A549 (cell line): ENCODE results near the gene CAB39. TPM values are rescaled to one million over a fixed set of nuclear protein-coding genes. Genes with fewer than 3 reads are reported as not detected.

Source experiments
- ATAC-seq, 2 experiments: fragments of 200-7000 bp in 1 of 2; fragments of >200 bp in 1 of 2; cut with Nextera tagmentation in 1 of 2; cut with Tn5 transposase in 1 of 2; 3 replicates each; pipeline versions ENCODE4 v1.8.0 to v1.9.1; 2018 to 2020; ENCODE audit warnings: mild to moderate bottlenecking in 1 of 2, moderate library complexity in 1 of 2
- CTCF ChIA-PET: fragments of 300-600 bp; sonication (Branson Sonifier 250); formaldehyde crosslinking; extraction: SDS; loops from one replicate; lab custom pipeline; 2021; ENCODE audit warnings: antibody characterized with exemption, inconsistent platforms; lab: Yijun Ruan, JAX
- POLR2A ChIA-PET: fragments of 350-600 bp; formaldehyde crosslinking; extraction: SDS; loops from one replicate; lab custom pipeline; 2021; ENCODE audit warnings: antibody characterized with exemption, inconsistent platforms; lab: Yijun Ruan, JAX
- DNase-seq, 2 experiments: peaks; one replicate each; pipeline versions ENCODE4 v3.0.0 to v3.0.0-alpha.2; 2011 to 2016; ENCODE audit warnings: low read depth in 1 of 2, low spot score in 1 of 2
- FAIRE-seq: peaks from 2 replicates; lab custom pipeline; 2011; peaks lifted over from hg19 to GRCh38; lab: Jason Lieb, UNC
- H3K27ac ChIP-seq, 2 experiments: fragments of >200 bp; sonication (Bioruptor Twin); formaldehyde crosslinking; 3 replicates each; pipeline ENCODE4 v1.5.1; 2016 to 2017
- H3K4me1 ChIP-seq: fragments of >200 bp; sonication (Bioruptor Twin); formaldehyde crosslinking; 3 replicates; pipeline ENCODE4 v1.6.1; 2016
- H3K4me2 ChIP-seq: fragments of >200 bp; sonication (Bioruptor Twin); formaldehyde crosslinking; 3 replicates; pipeline ENCODE4 v1.6.1; 2016
- H3K4me3 ChIP-seq: fragments of >200 bp; sonication (Bioruptor Twin); formaldehyde crosslinking; 3 replicates; pipeline ENCODE4 v1.5.1; 2016
- H3K9me3 ChIP-seq: fragments of >200 bp; sonication (Bioruptor Twin); formaldehyde crosslinking; 3 replicates; pipeline ENCODE4 v1.6.1; 2016
- ATOH8 ChIP-seq: fragments of 250-450 bp; sonication (Bioruptor Pico); IDR thresholded peaks from 2 replicates; pipeline ENCODE4 v1.5.0; 2020; ENCODE audit warnings: low read depth, mild to moderate bottlenecking, moderate library complexity
- CBX2 ChIP-seq: fragments of 200-600 bp; sonication (generic); IDR thresholded peaks from 2 replicates; pipeline ENCODE4 v1.6.1; 2016; ENCODE audit warnings: low read depth, mild to moderate bottlenecking, borderline replicate concordance
- CEBPB ChIP-seq, 2 experiments: fragments of >200 bp in 1 of 2; sonication (Bioruptor Twin) in 1 of 2; formaldehyde crosslinking in 1 of 2; IDR thresholded peaks; 2 replicates each; pipeline ENCODE4 v1.6.1; 2012 to 2016
- ESRRA ChIP-seq: fragments of 150-350 bp; IDR thresholded peaks from 2 replicates; pipeline ENCODE4 v1.6.1; 2014; ENCODE audit warnings: mild to moderate bottlenecking, low read length, borderline replicate concordance
- FOSB ChIP-seq: fragments of 250-450 bp; sonication (Bioruptor Pico); IDR thresholded peaks from 2 replicates; pipeline ENCODE4 v1.5.0; 2020; ENCODE audit warnings: mild to moderate bottlenecking, moderate library complexity
- FOXS1 ChIP-seq: fragments of 250-450 bp; sonication (Bioruptor Pico); IDR thresholded peaks from 2 replicates; pipeline ENCODE4 v1.5.0; 2020; ENCODE audit warnings: mild to moderate bottlenecking, moderate library complexity
- GATA3 ChIP-seq: IDR thresholded peaks from 2 replicates; pipeline ENCODE4 v1.6.1; 2012; ENCODE audit warnings: borderline replicate concordance
- HES2 ChIP-seq: fragments of >200 bp; sonication (Bioruptor Twin); formaldehyde crosslinking; IDR thresholded peaks from 2 replicates; pipeline ENCODE4 v1.6.1; 2016
- HMGXB4 ChIP-seq: fragments of 250-450 bp; sonication (Bioruptor Pico); IDR thresholded peaks from 2 replicates; pipeline ENCODE4 v1.5.0; 2021; ENCODE audit warnings: mild to moderate bottlenecking, moderate library complexity, borderline replicate concordance
- KDM1A ChIP-seq: fragments of 200-600 bp; sonication (generic); IDR thresholded peaks from 2 replicates; pipeline ENCODE4 v1.6.1; 2016; ENCODE audit warnings: low read depth, mild to moderate bottlenecking
- MAFK ChIP-seq: fragments of 450-650 bp; IDR thresholded peaks from 2 replicates; pipeline ENCODE4 v1.6.1; 2014; ENCODE audit not compliant: partially characterized antibody
- MAX ChIP-seq: IDR thresholded peaks from 2 replicates; pipeline ENCODE4 v1.6.1; 2012
- MYC ChIP-seq: IDR thresholded peaks from 2 replicates; pipeline ENCODE4 v1.6.1; 2012; ENCODE audit warnings: mild to moderate bottlenecking, inconsistent platforms, low read length, improper control_type of control experiment, borderline replicate concordance
- NR3C1 ChIP-seq: fragments of >200 bp; sonication (Bioruptor Twin); formaldehyde crosslinking; IDR thresholded peaks from 3 replicates; pipeline ENCODE4 v1.6.1; 2017
- POLR2A ChIP-seq: IDR thresholded peaks from 2 replicates; pipeline ENCODE4 v1.6.1; 2012; ENCODE audit warnings: mild to moderate bottlenecking, low read length
- RCOR1 ChIP-seq: fragments of 150-350 bp; IDR thresholded peaks from 2 replicates; pipeline ENCODE4 v1.6.1; 2014; ENCODE audit warnings: antibody characterized with exemption, low read length, low read depth
- REST ChIP-seq: fragments of 200-600 bp; sonication (generic); IDR thresholded peaks from 2 replicates; pipeline ENCODE4 v1.6.1; 2016; ENCODE audit warnings: antibody characterized with exemption, mild to moderate bottlenecking, moderate library complexity
- RFX5 ChIP-seq: fragments of 450-650 bp; IDR thresholded peaks from 2 replicates; pipeline ENCODE4 v1.7.1; 2014; ENCODE audit warnings: antibody characterized with exemption, mild to moderate bottlenecking, moderate library complexity
- SMC3 ChIP-seq: fragments of >200 bp; sonication (Bioruptor Twin); formaldehyde crosslinking; IDR thresholded peaks from 3 replicates; pipeline ENCODE4 v1.6.1; 2018; ENCODE audit warnings: inconsistent platforms
- SREBF2 ChIP-seq: fragments of 450-650 bp; IDR thresholded peaks from 2 replicates; pipeline ENCODE4 v1.6.1; 2014; ENCODE audit warnings: mild to moderate bottlenecking, moderate library complexity
- ZFP36 ChIP-seq: fragments of 450-650 bp; IDR thresholded peaks from 2 replicates; pipeline ENCODE4 v1.6.1; 2014; ENCODE audit warnings: borderline replicate concordance; ENCODE audit not compliant: partially characterized antibody
- WGBS: methylation state at CpG from one replicate; pipeline ENCODE4 v1.1.6; 2017; ENCODE audit errors: missing lambda C conversion rate; 5-methylcytosine and 5-hydroxymethylcytosine counted together
- polyA plus RNA-seq, 4 experiments: library from polyadenylated mRNA; depleted of rRNA in 3 of 4; stranded (reverse); fragments of >200 nt; fragmentation: RNase III in 1 of 4; extraction: RNeasy Plus Mini Kit Qiagen cat#74134 plus additional on column Dnase treatment in 1 of 4; gene quantifications; 2 replicates in 3 of 4; 3 replicates in 1 of 4; pipeline ENCODE4 v1.2.3, GENCODE V29; 2011 to 2017

Gene CAB39
- polyA plus RNA-seq, 2 of the 4 experiments (the other 2 are of a cell fraction): 28.4 to 54.2 TPM

GRCh38 chr2:230677201-230677946, 35.3 kb upstream of the CAB39 start (continued):
- TF ChIP-seq GATA3 (no peak), KDM1A (no peak)

- TF ChIP-seq POLR2A: no peak
- TF ChIP-seq CBX2: no peak
- no peak for TF ChIP-seq CEBPB (IDR thresholded peaks at IDR 0.05)
- no peak for TF ChIP-seq GATA3
- no peak for TF ChIP-seq MYC
- no peak for TF ChIP-seq REST
- no peak for TF ChIP-seq HES2
- TF ChIP-seq FOXS1 (CRISPR knock-in tag): no peak
- no peak for TF ChIP-seq MAX
- no peak for TF ChIP-seq ATOH8
- no peak for TF ChIP-seq ZFP36
- TF ChIP-seq RCOR1: no peak
- TF ChIP-seq MAFK: no peak
- TF ChIP-seq SREBF2: no peak
- TF ChIP-seq ESRRA: no peak
- no peak for TF ChIP-seq RFX5
- no peak for TF ChIP-seq SMC3
- TF ChIP-seq NR3C1: no peak
- TF ChIP-seq FOSB (CRISPR knock-in tag): no peak
- no peak for TF ChIP-seq HMGXB4 (CRISPR knock-in tag)
- 0 out of 3 replicates have a peak, but pooled peaks cover 2% of the 10 kb centered on the region for H3K9me3 ChIP-seq
- ChIA-PET CTCF (interaction anchor here (0.6 to 1.1 kb wide), 3 partner anchors 12 to 705 kb away, joined by 3 to 4 read pairs (median 4); no protein-coding TSS in a partner anchor), POLR2A (interaction anchor here (0.5 kb wide), 1 partner anchor 136 kb away, joined by 3 read pairs; no protein-coding TSS in a partner anchor)
- 95% methylated on average over 1 of the region's 1 CpG for WGBS
- no peak overlapping the region for H3K4me3 ChIP-seq
- no peak overlapping the region for H3K4me2 ChIP-seq
- DNase-seq: no peak
- no peak for FAIRE-seq
- no peaks in the 10 kb centered on the region for H3K4me1 ChIP-seq
- no peak overlapping the region for H3K27ac ChIP-seq
- ATAC-seq: no peak
Measured at GRCh38 chr2:230678018-230678417, 34.6 kb upstream of the CAB39 start.
